Measurements from ENCODE around the gene NCKAP5L.
A peak's percentile ranks its signal among the peaks of the same experiment; 100 is the strongest.

The NCKAP5L gene

DNA sequence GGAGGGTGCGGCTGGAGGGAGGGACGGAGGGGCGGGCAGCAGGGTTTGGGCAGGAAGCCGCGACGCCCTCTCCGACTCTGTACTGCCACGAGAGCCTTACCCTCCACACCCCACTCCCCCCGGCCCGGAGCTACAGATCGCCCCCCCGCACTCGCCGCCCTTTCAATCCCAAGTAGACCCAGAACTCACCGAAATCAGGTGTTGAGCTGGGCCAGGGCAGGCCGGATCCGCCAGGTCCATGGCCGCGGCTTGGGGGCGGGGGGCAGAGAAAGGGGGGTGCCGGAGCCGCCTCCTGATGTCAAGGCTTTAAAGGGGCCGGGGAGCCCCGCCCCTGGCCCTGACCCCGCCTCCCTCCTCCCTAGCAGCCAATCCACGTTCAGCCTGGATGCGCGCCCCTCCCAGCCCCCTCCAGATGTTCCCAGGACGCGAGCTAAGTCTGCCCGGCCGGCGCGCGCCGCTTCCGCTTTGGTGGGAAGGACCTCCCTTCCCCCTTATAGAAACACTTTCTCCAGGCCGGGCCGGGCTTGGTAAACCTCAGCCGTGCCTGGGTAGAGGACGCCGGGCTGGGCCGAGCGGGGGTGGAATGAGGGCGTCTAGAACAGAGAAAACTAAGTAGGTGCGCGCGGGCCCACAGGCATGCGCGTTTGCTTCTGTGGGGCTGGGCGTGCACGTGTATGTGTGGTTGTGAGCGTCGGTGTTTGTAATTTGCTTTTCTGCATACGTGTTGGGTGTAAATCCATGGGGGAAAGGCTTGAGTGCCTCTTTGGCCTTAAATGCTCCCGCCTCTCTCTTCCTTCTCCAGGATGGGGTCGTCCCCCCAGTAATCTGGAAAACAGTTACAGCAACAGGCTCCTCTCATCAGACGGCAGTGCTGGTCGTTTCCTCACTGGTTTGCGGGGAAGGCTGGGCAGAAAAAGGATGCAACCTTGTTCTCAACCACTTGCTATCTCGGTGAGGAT lies at the start of gene NCKAP5L:
Gene NCKAP5L (minus strand): TSS at position 281 of the 959 bp plus-strand sequence. CDS start 24,369 bp downstream, outside the sequence.
- TF ChIP-seq CTCF (IDR thresholded peaks at IDR 0.05; ENCODE audit: extremely low read depth, missing control alignments), result no peak
- peak; percentile 97 for DNase-seq (ENCODE audit: low spot score)

DNA sequence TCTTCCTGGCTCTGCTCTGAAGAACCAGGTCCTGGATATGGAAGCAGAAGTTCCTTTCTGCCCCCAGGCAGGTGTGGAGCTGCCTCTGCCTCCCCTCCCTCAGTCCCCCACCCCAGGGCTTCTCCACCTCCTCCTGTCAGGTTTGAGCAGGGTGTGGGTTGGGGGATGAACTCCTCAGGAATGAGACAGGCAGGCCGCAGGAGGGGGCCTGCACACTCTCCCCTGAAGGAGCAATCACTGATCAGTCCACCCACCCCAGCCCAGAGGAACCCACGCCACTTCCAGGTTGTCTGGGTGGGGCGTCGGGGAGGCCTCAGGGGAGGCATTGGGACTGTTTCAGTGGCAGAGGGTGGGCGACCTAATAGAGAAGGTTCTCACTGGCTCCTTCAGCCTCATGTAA lies 48.9 kb upstream of the NCKAP5L start:
- no peak for DNase-seq (ENCODE audit: low spot score)
- no peak for TF ChIP-seq CTCF (IDR thresholded peaks at IDR 0.05; ENCODE audit: extremely low read depth, missing control alignments)

GRCh38 chr12:49876070-49876469 lies 47.9 kb upstream of the NCKAP5L start:
- no peak for TF ChIP-seq CTCF (IDR thresholded peaks at IDR 0.05; ENCODE audit: extremely low read depth, missing control alignments)
- no peak for DNase-seq (ENCODE audit: low spot score)

DNA sequence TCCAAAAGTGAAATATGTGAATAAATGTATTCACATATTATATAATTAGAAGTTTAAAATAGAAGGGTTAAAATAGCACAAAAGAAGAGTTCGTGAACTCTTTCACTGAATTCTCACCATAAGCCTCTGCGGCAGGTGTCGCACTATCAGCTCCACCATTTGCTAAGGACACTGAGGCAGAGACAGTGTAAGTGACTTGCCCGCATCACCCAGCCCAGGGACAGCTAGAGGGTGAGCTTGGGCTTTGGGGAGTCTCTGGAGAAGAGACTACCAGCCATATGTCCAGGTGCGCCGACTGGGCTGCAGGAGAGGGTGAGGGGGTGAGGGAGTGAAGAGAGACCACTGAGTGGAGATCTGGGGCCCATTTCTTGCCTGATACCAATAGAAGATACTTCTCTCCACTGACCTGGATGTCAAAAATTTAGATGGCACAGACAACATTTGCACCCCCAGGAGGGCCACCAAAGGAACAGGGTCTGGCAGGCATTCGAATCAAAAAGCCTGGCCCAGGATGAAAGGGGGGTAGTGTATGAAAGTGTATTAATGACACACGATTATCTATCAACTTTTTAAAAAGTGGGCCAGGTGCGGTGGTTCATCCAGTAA lies 47.0 kb upstream of the NCKAP5L start:
- TF ChIP-seq CTCF (IDR thresholded peaks at IDR 0.05; ENCODE audit: extremely low read depth, missing control alignments), result no peak
- DNase-seq (ENCODE audit: low spot score), result no peak

DNA sequence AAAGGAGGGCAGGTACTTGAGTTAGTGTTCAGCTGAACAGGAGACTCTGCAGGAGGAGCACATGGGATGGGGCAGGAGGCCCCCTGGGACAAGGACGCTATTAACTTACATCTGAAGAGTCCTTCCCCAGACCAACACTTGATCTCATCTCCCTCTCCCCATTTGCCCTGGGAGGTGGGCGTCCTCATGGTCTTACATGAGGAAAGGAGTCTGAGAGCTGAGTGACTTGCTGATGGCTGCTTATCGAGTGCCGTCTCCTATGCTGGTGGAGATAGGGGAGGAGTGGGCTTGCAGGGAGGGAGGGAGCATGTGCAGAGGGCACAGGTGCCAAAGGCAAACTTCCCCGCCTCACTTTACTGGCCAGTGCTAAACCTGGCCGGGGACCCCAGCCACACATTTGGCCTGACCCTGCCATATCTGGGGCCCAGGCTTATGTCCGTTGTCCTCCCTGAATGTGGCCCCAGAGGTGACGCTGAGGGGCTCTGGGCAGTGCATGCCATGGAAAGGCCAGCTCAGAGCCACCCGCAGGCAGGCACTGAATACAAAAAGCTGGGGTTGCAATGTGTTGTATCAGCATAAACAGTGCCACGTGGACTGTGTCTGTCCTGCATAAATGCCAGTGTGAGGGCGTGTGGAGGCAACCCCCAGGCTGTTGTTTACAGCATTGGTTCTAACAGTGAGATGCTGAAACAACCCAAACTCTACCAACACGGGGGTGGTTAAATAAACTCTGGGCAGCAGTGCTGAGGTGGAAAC lies 46.1 kb upstream of the NCKAP5L start:
- no peak for DNase-seq (ENCODE audit: low spot score)
- no peak for TF ChIP-seq CTCF (IDR thresholded peaks at IDR 0.05; ENCODE audit: extremely low read depth, missing control alignments)

DNA sequence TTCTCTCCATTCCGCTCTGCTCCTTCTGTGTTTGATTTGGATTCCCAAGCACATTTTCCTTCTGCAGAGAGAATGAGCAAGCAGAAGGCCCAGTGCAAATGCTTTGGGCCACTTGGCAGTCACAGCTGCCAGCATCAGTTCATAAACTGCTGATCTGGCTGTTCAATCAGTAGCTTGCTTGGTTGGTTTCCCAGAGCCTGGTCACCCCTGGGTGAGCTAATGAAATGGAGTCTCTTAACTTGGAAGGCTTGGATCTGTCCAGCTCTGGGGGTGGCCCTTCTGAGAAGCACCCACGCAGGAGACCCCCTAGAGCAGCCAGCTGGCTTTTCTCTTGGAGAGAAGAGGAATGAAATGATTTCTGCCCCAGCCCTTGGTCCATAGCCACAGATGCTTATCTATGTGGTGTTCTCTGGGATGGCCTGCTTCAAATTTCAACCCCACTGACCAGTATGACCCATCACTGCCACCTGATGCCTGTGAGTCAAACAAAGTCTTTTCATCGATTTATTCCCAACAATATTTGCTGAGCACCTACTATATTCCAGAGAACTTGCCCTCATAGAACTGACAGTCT lies 45.2 kb upstream of the NCKAP5L start:
- no peak for DNase-seq (ENCODE audit: low spot score)
- no peak for TF ChIP-seq CTCF (IDR thresholded peaks at IDR 0.05; ENCODE audit: extremely low read depth, missing control alignments)
